PC-3 (cell line): ENCODE results near the gene MORN5.

Source experiments
- CTCF ChIP-seq: fragments of 300-600 bp; sonication (generic); conservative IDR thresholded peaks from 2 replicates; pipeline ENCODE4 v1.5.1; 2017; ENCODE audit warnings: antibody characterized with exemption, low read depth, mild to moderate bottlenecking, low read length
- EZH2 ChIP-seq: fragments of 300-600 bp; sonication (generic); IDR thresholded peaks from one replicate; pipeline ENCODE4 v1.6.1; 2017; ENCODE audit warnings: antibody characterized with exemption, mild to moderate bottlenecking, low read length; ENCODE audit not compliant: unreplicated experiment
- EZH2phosphoT487 ChIP-seq: fragments of 300-600 bp; sonication (generic); IDR thresholded peaks from 2 replicates; pipeline ENCODE4 v1.6.1; 2018; ENCODE audit warnings: mild to moderate bottlenecking, antibody characterized with exemption, low read length, borderline replicate concordance

DNA sequence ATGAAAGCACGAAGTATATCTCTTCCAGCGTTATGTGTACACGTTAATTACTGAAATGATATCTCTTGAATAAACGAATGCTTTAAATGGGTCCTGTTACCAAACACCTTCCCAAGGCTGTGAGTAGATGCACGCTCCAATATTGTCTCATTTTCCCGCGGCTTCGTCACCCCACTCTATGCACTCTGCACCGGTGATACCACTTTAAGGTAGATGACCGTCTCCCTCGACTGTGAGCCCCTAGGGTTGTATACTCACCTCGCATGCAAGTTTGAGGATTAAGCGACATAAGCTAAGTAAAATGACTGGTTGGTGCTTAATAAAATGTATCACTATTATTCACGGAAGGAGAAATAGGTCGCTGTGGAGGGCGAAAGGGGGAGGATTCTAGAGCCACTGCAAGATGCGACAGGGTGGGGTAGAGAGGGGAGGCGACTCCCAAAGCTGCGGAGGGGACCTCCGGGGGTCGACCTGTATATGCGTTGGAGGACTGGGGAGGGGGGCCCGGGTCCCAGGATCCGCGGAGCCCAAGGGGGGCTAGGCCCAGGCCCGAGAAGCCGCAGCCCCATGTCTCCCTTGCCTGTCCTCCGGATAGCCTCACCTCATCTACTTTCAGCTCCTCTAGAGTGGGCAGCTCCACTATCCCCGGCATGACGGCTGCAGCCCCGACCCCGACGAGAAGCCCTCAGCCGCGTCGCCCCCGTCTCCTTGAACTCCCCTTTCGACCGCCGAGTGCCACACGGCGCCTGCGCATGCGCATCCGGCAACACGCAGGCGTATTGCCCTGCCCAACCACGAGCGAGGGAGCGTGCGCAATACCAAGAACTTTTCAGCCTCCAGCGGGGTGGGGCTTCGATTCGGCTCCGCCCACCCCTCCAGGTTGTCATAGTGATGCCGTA lies at the start of gene MORN5, which contains the start of gene NDUFA8:
- TF ChIP-seq CTCF = no peak
- TF ChIP-seq EZH2 = no peak
- TF ChIP-seq EZH2phosphoT487 = no peak
